Measurements from ENCODE around the gene SH3BP2. TPM values are rescaled to one million over a fixed set of nuclear protein-coding genes. Genes with fewer than 3 reads are reported as not detected.

The SH3BP2 gene
- total and polyA plus RNA-seq, 12 donors: 10.4 to 47.7 (median 16.4) TPM

GRCh38 chr4:2817137-2817536, 24.3 kb downstream of the SH3BP2 start:
- Histone ChIP-seq H3K27ac (peak overlapping the region in 2 of 10 donors; percentile 10 to 18), H3K36me3 (peaks cover 0 to 63% (median 5%) of the 10 kb centered on the region in 9 donors), H3K4me1 (peaks cover 5 to 70% (median 33%) of the 10 kb centered on the region in 9 donors), H3K27me3 (no peaks in the 10 kb centered on the region), H3K9me3 (peaks cover 0 to 14% (median 0%) of the 10 kb centered on the region in 11 donors), H3K4me3 (peak overlapping the region in 2 of 10 donors; percentile 52 to 62)
- intact Hi-C loops (cut with DNase I): loop anchor here in 2 of 10 donors (10.0 kb wide), 1 partner anchor 52 kb away; no protein-coding TSS in a partner anchor
- peak in 1 of 8 donors; percentile 2 for ATAC-seq
- 61 to 87% methylated on average over 4 of the region's 4 CpGs for WGBS, 2 donors
- DNase-seq: peak in 1 of 2 donors; percentile 14
- no peak for TF ChIP-seq CTCF (IDR thresholded peaks at IDR 0.05)

- no peak for TF ChIP-seq CTCF (IDR thresholded peaks at IDR 0.05)
- DNase-seq (peak in 1 of 2 donors; percentile 28), ATAC-seq (peak in 6 of 8 donors; percentile 25 to 53 (median 41))
- peak overlapping the region in 4 of 10 donors; percentile 10 to 71 (median 70) for H3K27ac ChIP-seq
- H3K4me1 ChIP-seq: peaks cover 5 to 63% (median 27%) of the 10 kb centered on the region in 9 donors
- no peaks in the 10 kb centered on the region for H3K27me3 ChIP-seq
- peak overlapping the region in 9 of 10 donors; percentile 40 to 63 (median 58) for H3K4me3 ChIP-seq
- H3K36me3 ChIP-seq: peaks cover 0 to 70% (median 5%) of the 10 kb centered on the region in 9 donors
- intact Hi-C loops (cut with DNase I): loop anchor here in 2 of 10 donors (10.0 kb wide), 1 partner anchor 53 kb away; no protein-coding TSS in a partner anchor
- WGBS, 2 donors: 11% methylated on average over 32 to 65 of the region's 65 CpGs
- peaks cover 0 to 14% (median 0%) of the 10 kb centered on the region in 11 donors for H3K9me3 ChIP-seq
Measured at GRCh38 chr4:2817701-2818350, 24.9 kb downstream of the SH3BP2 start.

GRCh38 chr4:2818351-2818939, 25.6 kb downstream of the SH3BP2 start:
- Histone ChIP-seq H3K27ac (peak overlapping the region in 7 of 10 donors; percentile 40 to 71 (median 64)), H3K4me3 (peak overlapping the region in 9 of 10 donors; percentile 40 to 63 (median 58)), H3K36me3 (peaks cover 0 to 73% (median 5%) of the 10 kb centered on the region in 9 donors), H3K9me3 (peaks cover 0 to 14% (median 0%) of the 10 kb centered on the region in 11 donors), H3K27me3 (no peaks in the 10 kb centered on the region), H3K4me1 (peaks cover 5 to 60% (median 23%) of the 10 kb centered on the region in 9 donors)
- intact Hi-C loops (cut with DNase I): loop anchor here in 2 of 10 donors (10.0 kb wide), 1 partner anchor 54 kb away; no protein-coding TSS in a partner anchor
- DNase-seq: peak in 1 of 2 donors; percentile 31
- 3 to 10% methylated on average over 29 to 54 of the region's 54 CpGs for WGBS, 2 donors
- peak in 3 of 8 donors; percentile 3 to 19 (median 4) for ATAC-seq
- no peak for TF ChIP-seq CTCF (IDR thresholded peaks at IDR 0.05)

Data from heart right ventricle (tissue), 16 donors.